ENCODE results near the gene SYNGAP1. TPM values are rescaled to one million over a fixed set of nuclear protein-coding genes. Genes with fewer than 3 reads are reported as not detected.
A peak's percentile ranks its signal among the peaks of the same experiment; 100 is the strongest.

Gene SYNGAP1
- total and polyA plus RNA-seq, 9 of the 15 experiments (the other 6 are each of a cell fraction or from before 2014, with no cell fraction given): 0.01 to 22.8 (median 3.2) TPM

DNA sequence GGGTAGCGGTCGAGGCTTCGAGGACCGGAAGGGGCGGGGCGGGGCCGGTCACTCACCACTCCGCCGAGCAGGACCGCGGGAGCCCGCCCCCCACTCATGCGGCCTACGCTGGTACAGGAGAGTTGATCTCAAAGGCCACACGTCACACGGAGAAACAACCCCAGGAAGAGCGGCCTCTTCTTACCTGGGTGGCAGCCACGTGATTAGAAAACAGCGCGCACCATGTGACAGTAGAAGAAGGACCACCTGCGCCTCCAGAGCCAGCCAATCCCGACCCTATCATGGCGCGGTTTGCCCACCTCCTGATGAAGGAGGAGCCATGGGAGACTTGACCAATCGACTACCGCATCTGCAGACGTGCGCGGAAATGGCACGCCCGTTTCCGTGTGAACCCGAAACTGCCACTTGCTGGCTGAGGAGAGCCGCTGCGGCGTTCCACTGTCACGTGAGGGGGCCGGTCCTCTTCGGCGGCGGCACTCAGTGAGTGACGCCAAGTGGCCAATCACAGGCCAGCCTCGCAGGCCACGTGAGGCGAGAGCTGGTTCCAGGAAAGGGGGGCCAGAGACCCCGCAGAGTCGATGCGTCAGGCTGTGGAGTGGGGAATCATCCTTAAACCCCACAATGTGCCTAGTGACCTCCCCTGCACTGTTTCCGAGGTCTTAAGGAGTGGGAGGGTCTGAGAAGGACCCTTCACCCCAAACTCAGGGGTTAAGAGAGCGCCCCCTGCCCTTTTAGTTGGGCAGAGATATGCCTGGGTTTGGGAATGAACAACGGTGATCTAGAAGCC, 1.8 kb upstream of the SYNGAP1 start, which contains the start of gene CUTA:
Gene CUTA (minus strand): TSS at position 205 of the 787 bp plus-strand sequence. CDS start 107 bp downstream, at position 98.
- FAIRE-seq: peak; percentile 100
- H3K4me1 ChIP-seq (replicated peaks in 1 of 2; ENCODE audit: control insufficient read depth in 2 of 2, insufficient read depth in 2 of 2, low read length in 2 of 2): peaks cover 40 to 43% of the 10 kb centered on the region in 2 experiments
- TF ChIP-seq FOXJ2 (tag; IDR thresholded peaks at IDR 0.05): peak; percentile 76; the same call in 1 of the 2 replicates
- no peak for TF ChIP-seq ZNF445 (CRISPR knock-in tag; IDR thresholded peaks at IDR 0.05; ENCODE audit: low read depth)
- TF ChIP-seq, protein P1, sequence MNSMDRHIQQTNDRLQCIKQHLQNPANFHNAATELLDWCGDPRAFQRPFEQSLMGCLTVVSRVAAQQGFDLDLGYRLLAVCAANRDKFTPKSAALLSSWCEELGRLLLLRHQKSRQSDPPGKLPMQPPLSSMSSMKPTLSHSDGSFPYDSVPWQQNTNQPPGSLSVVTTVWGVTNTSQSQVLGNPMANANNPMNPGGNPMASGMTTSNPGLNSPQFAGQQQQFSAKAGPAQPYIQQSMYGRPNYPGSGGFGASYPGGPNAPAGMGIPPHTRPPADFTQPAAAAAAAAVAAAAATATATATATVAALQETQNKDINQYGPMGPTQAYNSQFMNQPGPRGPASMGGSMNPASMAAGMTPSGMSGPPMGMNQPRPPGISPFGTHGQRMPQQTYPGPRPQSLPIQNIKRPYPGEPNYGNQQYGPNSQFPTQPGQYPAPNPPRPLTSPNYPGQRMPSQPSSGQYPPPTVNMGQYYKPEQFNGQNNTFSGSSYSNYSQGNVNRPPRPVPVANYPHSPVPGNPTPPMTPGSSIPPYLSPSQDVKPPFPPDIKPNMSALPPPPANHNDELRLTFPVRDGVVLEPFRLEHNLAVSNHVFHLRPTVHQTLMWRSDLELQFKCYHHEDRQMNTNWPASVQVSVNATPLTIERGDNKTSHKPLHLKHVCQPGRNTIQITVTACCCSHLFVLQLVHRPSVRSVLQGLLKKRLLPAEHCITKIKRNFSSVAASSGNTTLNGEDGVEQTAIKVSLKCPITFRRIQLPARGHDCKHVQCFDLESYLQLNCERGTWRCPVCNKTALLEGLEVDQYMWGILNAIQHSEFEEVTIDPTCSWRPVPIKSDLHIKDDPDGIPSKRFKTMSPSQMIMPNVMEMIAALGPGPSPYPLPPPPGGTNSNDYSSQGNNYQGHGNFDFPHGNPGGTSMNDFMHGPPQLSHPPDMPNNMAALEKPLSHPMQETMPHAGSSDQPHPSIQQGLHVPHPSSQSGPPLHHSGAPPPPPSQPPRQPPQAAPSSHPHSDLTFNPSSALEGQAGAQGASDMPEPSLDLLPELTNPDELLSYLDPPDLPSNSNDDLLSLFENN (IDR thresholded peaks at IDR 0.05; ENCODE audit: low read depth in 2 of 2, low read length in 2 of 2): peak in 1 of 2 experiments; percentile 89; a peak in 2 of 4 replicates
- peak; percentile 91 for TF ChIP-seq HMGN3 (IDR thresholded peaks at IDR 0.05; ENCODE audit: borderline replicate concordance, extremely low read depth, insufficient read length, low read depth, low read length)
- TF ChIP-seq, protein P2, sequence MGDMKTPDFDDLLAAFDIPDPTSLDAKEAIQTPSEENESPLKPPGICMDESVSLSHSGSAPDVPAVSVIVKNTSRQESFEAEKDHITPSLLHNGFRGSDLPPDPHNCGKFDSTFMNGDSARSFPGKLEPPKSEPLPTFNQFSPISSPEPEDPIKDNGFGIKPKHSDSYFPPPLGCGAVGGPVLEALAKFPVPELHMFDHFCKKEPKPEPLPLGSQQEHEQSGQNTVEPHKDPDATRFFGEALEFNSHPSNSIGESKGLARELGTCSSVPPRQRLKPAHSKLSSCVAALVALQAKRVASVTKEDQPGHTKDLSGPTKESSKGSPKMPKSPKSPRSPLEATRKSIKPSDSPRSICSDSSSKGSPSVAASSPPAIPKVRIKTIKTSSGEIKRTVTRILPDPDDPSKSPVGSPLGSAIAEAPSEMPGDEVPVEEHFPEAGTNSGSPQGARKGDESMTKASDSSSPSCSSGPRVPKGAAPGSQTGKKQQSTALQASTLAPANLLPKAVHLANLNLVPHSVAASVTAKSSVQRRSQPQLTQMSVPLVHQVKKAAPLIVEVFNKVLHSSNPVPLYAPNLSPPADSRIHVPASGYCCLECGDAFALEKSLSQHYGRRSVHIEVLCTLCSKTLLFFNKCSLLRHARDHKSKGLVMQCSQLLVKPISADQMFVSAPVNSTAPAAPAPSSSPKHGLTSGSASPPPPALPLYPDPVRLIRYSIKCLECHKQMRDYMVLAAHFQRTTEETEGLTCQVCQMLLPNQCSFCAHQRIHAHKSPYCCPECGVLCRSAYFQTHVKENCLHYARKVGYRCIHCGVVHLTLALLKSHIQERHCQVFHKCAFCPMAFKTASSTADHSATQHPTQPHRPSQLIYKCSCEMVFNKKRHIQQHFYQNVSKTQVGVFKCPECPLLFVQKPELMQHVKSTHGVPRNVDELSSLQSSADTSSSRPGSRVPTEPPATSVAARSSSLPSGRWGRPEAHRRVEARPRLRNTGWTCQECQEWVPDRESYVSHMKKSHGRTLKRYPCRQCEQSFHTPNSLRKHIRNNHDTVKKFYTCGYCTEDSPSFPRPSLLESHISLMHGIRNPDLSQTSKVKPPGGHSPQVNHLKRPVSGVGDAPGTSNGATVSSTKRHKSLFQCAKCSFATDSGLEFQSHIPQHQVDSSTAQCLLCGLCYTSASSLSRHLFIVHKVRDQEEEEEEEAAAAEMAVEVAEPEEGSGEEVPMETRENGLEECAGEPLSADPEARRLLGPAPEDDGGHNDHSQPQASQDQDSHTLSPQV (IDR thresholded peaks at IDR 0.05): peak; percentile 78; the same call in 1 of the 2 replicates
- no peak for TF ChIP-seq CC2D1A (IDR thresholded peaks at IDR 0.05)
- peak; percentile 7 to 74; a peak in 3 of 4 replicates for TF ChIP-seq RCOR1 (IDR thresholded peaks at IDR 0.05; ENCODE audit: borderline replicate concordance in 1 of 2, low read depth in 2 of 2, low read length in 2 of 2)
- peak; percentile 80 for TF ChIP-seq NEUROD1 (IDR thresholded peaks at IDR 0.05; ENCODE audit: borderline replicate concordance, low read depth, low read length, partially characterized antibody)
- TF ChIP-seq MIER1 (IDR thresholded peaks at IDR 0.05; ENCODE audit: low read depth): no peak
- peak in 1 of 2 experiments; percentile 8; a peak in 2 of 3 replicates for TF ChIP-seq CBX3 (IDR thresholded peaks at IDR 0.05; ENCODE audit: borderline replicate concordance in 1 of 2, low read length in 2 of 2)
- peak; percentile 99 for TF ChIP-seq L3MBTL2 (IDR thresholded peaks at IDR 0.05)

More for the DNA sequence above, 1.8 kb upstream of the SYNGAP1 start, which contains the start of gene CUTA:
- H3K9ac ChIP-seq (ENCODE audit: insufficient read depth in 1 of 2, low read depth in 2 of 2, low read length in 2 of 2): peak within 1 kb of the TSS; percentile 82 to 92
- H3K36me3 ChIP-seq (ENCODE audit: control insufficient read depth, insufficient read depth, low read length): peaks cover 40% of the 10 kb centered on the region; the same call in 2 of the 3 replicates
- ChIA-PET POLR2A (interaction anchor here (0.6 to 1.7 kb wide), 8 partner anchors 9 to 718 kb away, joined by 3 to 10 read pairs (median 4); partner anchors contain the start of genes PFDN6, WDR46, ZBTB22 and ZBTB9), CTCF (ENCODE audit: low intra/inter-chr PET ratio) (interaction anchor here (0.6 to 1.8 kb wide), 3 partner anchors 8 to 138 kb away, joined by 3 to 5 read pairs (median 3); no protein-coding TSS in a partner anchor)
- BruUV-seq (replicated peaks): no TSS peak
- H3K4me3 ChIP-seq: peak within 1 kb of the TSS; percentile 84
- under 1% methylated on average over 51 of the region's 51 CpGs for WGBS (ENCODE audit: insufficient coverage, low coverage, missing lambda C conversion rate)
- intact Hi-C loops (cut with micrococcal nuclease) (loop anchor here (1.0 to 2.0 kb wide), 4 partner anchors 8 to 213 kb away; partner anchors contain the start of genes B3GALT4, HSD17B8 and KIFC1), in situ Hi-C loops (cut with MboI) (no loop called here)
- DNase-seq (ENCODE audit: extremely low read depth in 1 of 4, low spot score in 3 of 4) (peak; percentile 95 to 100 (median 97)), ATAC-seq (peak; percentile 93)
- no peaks in the 10 kb centered on the region for H3K9me3 ChIP-seq (replicated peaks; ENCODE audit: control insufficient read depth, insufficient read depth, low read depth, low read length)
- H2AFZ ChIP-seq (ENCODE audit: low read depth, low read length): peak within 1 kb of the TSS; percentile 81
- H4K20me1 ChIP-seq (replicated peaks; ENCODE audit: control insufficient read depth, insufficient read depth, low read length): peaks cover 5% of the 10 kb centered on the region
- H3K27me3 ChIP-seq (ENCODE audit: control insufficient read depth in 2 of 2, insufficient read depth in 2 of 2, low read length in 2 of 2): no peaks in the 10 kb centered on the region
- H3K79me2 ChIP-seq (ENCODE audit: control insufficient read depth, insufficient read depth, low read length): peaks cover 36% of the 10 kb centered on the region
- peak within 1 kb of the TSS; percentile 95 for H3K27ac ChIP-seq (ENCODE audit: extremely low read depth, low read depth, low read length)
- peak within 1 kb of the TSS; percentile 99 for H3K4me2 ChIP-seq (ENCODE audit: insufficient read depth, low read length)
- H3K9me1 ChIP-seq (ENCODE audit: control insufficient read depth, insufficient read depth, low read length): no peaks in the 10 kb centered on the region
